HG03432 (cell line): ENCODE measurements around the gene OLFM2.
"Not testable (repeated sequence)": the region's sequence is repeated elsewhere in the genome, so short reads cannot be mapped to it uniquely, and the experiment has no call there.

Source experiments
- ATAC-seq: cut with Tn5 transposase; IDR thresholded peaks from one replicate; pipeline ENCODE4 v1.9.1; 2021; ENCODE audit warnings: mild to moderate bottlenecking, moderate library complexity; ENCODE audit not compliant: unreplicated experiment

OLFM2 gene

DNA sequence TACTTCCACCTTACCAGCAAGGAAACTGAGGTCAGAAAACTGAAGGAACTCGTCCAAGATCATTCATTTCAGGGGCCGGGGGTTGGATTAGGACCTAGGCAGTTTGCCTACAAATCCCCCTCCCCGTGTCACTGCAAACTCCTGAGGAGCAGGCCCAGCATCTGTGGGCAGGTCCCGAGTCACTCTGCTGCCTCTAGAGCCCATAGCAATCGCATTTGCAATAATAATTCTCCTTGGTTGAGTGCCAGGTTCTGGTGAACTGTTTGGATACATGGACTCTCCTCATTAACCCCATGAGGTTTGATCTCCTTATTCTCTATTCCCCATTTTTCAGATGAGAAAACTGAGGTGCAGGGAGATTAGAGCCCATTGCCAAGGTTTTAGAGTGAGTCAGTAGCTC lies 100.3 kb downstream of the OLFM2 start:
- no peak for ATAC-seq

DNA sequence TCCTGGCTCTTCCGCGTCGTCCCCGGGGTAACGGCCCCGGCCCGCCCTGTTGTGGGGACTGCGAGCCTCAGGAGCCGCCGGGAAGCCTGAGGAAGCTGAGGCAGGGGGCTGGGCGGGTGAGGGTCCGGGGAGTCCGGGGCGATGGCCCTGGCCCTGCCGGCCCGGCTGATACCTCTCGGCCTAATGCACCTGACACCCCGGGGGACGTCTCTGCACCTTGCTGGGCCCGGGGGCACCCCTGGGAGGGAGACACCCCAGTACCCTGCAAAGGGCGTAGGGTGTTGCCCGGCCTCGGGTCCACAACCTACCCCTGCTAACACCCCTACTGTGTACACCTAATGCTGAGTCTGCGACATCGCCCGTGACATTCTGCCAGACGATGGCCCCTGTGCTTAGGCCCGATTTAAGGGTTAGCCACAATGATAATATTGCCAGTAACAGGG lies 100.8 kb downstream of the OLFM2 start:
- peak; percentile 17 for ATAC-seq

DNA sequence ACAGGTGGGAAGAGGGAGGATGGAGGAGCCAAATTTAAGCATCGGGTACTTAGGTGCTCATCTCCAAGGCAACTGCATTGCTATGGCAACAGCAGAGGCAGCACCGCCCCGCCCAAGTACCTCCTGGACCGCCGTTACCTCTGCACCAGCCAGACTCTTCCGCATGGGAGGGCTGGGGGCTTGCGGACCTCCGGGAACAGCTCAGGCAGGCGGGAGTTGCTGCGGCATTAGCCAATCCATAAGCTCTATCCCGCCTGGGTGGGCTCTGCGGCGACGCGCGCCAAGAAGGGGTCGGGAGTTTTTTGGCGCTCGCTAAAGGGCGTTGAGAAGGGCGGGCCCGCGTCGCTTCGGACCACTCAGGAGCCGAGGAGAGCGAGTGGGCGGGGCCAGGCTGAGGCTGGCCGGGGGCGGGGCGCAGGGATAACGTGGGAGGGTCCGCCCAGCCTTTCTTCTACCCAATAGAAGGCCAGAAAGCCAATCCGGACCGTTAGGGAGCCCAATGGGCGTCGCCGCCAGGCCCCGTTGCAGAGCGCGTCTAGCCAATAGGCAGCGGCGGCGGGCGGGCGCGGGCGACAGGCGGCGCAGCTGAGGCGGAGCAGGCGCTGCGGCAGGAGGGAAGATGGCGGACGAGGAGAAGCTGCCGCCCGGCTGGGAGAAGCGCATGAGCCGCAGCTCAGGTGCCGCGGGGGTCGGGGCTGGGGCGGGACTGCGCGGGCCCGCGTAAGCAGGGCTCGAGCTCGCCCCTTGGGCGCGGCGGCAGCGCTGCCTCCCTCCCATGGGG lies 101.4 kb downstream of the OLFM2 start, which contains the start of gene PIN1:
PIN1 (plus strand) TSS at position 593 of the 781 bp plus-strand sequence; CDS start at position 620, 27 bp downstream.
- peak; percentile 91 for ATAC-seq

DNA sequence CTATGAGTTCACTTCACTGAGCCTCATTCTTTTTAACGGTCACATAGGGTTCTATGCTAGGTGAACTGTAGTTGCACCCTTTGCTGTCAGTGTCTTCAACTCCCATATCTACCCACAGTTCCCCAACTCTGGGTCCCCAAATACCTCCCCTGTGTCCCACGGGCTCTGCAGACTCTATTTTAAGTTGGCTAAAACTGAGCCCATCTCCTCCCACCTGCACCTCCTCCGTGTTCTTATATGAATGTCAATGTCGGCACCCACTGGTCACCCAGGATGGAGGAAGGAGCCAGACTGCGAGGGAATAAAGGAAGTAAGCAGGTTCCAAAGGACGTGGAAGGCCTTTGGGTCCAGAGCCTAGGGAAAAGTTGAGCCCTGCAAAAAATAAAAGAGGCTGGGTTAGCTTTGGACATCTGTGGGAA lies 102.0 kb downstream of the OLFM2 start:
- ATAC-seq = no peak

DNA sequence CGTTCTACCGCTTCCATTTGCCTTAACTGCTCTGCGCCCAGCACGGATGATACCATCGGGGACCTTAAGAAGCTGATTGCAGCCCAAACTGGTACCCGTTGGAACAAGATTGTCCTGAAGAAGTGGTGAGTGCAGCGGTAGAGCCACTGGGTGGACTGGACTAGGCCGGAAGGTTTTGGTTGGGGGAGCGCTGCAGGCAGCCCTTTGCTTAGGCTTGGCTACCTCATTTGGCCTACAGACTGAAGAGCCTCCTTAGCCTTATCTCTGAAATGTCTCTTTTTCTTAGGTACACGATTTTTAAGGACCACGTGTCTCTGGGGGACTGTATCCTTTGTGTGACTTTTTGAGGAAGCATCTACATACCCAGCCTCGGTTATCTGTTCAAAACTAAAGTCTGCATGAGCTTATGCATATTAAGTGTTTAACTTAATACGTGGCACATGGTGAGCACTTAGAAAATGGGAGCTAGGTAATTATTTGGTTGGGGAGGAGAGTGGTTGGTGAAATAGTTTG lies 107.7 kb downstream of the OLFM2 start:
- no peak for ATAC-seq

DNA sequence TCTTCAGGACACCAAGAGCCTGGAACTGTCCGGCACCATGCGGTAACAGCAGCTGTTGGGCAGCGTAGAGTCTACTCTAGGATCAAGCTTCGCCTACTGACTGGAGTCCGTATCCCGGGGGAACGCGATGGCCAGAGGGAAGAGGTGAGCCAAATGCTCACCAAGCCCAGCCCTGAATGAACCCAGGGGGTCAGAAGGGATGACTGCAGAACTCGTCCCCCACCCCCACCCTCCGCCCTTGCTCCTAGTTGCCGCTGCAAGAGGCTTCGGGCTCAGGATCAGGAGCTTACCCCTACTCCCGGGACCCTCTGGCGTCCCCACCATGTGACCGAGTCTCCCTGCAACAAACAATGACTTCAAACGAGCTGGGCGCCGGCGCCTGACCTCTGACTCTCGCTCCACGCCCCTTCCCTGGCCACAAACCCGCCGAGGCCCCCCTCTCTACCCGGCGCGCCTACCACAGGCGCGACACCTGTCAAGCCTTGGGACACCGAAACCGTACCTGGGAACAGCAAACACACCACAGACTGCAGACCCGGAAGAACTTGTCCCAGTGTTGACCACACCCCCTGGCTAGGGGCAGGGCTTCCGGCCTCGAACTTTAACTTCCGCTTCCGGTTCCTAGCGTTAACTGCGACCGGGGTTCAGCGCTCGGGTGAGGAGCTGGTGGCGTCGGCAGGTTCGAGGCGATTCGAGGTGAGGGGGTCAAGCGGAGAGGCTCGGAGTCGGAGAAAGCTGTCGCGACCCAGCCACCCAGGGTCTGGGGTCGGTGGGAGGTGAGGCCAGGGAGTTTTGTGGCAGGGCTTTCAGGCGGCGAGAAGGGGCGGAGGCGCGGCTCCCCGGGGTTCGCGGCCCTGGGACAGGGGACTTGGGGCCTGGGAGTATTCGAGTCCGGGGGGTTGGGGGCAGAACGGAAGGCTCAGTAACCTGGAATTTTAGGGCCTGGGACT lies 108.8 kb downstream of the OLFM2 start, which contains the start of gene UBL5:
UBL5 (plus strand) TSS at position 630 of the 950 bp plus-strand sequence. CDS start 420 bp downstream, outside the sequence.
- ATAC-seq = peak; percentile 86

DNA sequence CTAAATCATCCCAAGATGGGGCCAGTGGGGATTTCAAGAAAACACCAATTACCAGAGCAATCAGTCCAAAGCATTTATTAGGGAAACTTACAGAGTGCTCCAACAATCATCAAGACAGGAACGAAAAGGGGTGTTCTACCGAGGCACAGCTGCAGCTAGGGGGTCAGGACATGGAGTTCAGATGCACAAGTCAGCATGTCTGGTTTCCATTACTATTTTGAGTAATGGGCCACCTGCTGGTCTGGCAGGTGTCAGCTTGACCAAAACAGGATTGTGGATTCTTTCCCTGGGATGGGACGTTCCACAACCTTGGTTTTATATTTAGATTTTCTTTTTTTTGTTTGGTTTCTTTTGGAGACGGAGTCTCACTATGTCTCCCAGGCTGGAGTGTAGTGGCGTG lies 112.5 kb downstream of the OLFM2 start:
- ATAC-seq = no peak

DNA sequence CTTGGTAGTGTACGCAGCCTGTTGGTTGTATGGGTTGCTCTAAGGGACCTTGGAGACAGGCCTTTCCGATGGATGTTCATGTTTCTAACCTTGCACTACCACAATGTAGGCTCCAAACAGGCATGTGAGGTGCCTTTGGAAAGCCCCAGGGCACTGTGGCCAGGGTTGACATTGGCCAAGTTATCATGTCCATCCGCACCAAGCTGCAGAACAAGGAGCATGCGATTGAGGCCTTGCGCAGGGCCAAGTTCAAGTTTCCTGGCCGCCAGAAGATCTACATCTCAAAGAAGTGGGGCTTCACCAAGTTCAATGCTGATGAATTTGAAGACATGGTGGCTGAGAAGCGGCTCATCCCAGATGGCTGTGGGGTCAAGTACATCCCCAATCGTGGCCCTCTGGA lies 116.3 kb downstream of the OLFM2 start:
- not testable (repeated sequence) for ATAC-seq

DNA sequence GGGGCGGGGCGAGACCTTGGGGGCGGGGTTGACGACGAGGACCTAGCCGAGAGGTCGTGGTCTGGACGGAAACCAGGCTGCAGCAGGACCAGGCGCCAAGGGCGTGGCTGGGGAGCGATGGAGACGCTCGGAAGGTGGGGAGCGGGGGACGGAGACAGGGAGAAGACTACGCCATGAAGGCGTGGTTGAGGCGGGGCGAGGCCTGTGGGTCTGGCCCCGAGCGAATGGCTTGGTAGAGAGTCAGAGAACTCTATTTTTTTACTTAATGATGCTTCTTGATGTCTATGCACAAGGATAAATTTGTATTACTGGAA lies 116.8 kb downstream of the OLFM2 start:
- ATAC-seq = no peak

DNA sequence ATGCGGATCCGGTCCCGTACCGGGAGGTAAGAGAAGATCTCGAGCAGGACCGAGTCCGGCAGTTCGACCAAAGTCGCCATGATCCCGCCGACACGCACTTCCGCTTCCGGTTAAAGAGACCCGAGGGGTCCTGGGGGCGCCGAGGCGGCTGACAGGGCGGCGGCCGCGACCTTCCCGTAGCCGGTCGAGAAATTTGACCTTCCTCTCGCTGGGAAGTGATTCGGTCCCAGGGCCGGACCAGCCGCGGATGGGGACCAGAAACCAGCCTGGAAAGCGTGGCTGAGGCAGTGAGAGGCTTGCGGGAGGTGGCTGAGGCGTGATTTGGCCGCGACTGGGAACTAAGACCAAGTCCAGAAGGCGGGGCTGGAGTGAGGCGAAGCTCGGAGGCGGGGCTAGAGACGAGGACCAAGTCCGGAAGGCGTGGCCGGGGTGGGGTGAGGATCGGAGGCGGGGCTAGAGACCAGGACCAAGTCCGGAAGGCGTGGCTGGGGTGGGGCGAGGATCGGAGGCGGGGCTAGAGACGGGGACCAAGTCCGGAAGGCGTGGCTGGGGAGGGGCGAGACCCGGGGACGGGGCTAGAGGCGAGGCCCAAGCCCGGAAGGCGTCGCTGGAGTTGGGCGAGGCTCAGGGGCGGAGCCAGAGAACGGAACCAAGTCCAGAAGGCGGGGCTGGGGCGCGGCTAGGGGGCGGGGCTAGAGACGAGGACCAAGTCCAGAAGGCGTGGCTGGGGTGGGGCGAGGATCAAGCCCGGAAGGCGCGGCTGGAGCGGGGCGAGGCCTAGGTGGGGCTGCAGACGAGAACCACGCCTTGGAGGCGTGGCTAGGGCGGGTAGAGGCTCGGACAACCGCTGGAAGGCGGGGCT lies 117.3 kb downstream of the OLFM2 start, which contains the start of gene FBXL12:
FBXL12 (minus strand) TSS at position 346 of the 862 bp plus-strand sequence; CDS start at position 80, 266 bp downstream.
- ATAC-seq = peak; percentile 86

DNA sequence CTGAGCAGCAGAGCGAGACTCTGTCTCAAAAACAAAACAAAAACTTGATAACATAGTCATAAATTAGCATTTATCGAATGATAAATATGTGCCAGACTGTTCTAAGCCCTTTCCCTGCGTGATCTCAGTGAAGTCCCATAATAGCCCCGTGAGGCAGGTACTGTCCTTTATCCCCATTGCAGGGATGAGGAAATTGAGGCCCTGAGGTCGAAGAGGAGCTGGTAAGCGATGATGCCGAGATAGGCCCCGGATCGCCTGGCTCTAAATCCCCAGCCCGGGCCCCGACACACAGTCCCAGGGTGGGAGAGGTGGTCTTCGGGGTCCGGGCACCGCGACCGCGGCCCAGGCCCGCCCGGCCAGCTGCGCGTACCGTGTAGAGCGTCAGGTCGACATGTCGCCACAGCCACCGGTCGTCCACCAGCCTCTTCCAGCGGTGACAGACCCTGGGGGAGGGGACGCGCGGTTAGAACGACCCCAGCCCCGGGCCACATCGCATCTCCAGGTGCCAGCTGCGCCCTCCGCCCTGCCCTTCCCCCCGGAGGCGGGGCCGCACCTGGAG lies 118.1 kb downstream of the OLFM2 start:
- no peak for ATAC-seq

DNA sequence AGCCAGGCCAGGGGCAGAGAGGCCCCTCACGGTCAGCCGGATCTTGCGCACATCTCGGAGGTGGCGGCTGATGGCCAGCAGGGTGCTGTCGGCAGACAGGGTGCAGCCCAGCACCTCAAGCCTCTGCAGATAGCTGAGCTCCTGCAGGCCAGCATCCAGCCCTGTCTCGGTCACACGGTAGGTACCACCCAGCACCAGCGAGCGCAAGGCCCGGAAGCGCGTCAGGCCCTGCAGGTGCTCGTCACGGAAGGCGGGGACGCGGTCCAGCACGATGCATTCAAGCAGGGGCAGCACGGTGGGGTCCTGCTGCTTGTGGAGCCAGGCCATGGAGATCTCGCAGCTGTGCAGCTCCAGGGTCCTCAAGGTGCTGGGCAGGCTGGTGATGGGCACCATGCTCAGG lies 125.2 kb downstream of the OLFM2 start:
- ATAC-seq = no peak

DNA sequence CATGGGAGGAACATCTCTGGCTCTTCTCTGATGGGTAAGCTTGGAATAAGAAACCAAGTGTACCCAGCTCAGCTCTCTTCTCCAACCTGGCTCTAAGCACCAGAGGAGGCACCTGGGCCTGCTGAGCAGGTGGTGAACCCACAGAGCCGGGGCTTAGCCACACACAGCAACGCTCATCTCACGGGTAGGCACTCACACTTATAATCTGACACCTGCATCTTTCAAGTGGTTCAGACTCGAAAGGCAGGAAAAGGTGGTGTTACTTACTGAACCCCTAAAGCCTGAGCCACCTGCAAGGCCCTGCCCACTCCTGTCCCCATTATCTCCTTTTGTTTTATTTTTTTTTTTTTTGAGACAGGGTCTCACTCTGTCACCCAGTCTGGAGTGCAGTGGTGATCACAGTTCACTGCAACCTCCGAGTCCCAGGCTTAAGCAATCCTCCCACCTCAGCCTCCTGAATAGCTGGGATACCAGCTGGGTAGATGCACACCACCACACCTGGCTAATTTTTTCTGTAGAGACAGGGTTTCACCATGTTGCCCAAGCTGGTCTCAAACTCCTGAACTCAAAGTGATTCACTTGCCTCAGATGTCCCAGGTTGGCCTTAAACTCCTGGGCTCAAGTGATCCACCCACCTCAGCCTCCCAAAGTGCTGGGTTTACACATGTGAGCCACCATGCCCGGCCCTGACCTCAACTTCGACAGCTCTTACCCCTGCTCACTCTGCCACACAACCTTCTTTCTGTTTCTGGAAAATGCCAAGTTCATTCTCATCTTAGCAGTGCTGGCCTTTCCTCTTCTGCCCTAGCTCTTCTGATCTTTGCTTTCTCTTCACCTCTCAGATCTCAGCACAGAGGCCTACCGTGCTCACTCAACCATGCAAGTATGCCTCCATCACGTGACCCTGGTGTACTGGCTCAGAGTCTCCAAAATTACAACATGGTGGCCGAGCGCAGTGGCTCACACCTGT lies 127.2 kb downstream of the OLFM2 start:
- ATAC-seq = no peak

DNA sequence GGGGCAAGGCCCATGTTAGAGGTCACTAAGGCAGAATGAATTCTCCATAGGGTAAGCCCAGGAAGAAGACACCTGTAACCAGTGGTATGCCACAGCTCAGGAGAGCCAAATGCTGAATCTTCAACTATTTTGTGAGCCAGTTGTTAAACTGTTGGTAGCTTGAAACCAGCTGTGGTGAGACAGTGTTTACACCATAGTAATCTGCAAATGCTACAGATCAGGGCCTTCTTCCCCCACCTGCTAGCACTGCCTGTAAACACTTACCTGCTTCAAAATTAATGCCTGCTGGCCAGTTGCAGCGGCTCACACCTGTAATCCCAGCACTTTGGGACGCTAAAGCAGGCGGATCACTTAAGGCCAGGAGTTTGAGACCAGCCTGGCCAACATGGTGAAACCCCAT lies 129.5 kb downstream of the OLFM2 start:
- no peak for ATAC-seq
